ENCODE measurements around the gene PRAC2.

DNA sequence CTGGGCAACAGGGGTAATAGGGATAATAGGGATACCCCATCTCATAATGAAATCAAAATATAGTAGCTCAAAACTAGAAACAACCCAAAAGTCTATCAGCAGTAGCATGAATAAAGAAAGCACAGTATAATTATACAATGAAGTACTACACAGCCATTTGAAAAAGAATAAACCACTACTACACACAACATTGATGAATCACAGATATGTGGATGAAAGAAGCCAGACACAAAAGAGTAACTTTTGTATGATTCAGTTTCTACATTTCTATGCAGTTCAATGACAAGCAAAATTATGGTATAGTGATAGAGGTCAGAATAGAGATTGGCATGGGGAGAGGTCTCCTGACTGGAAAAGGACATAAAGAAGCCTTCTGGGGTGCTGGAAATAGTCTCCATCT, 8.4 kb downstream of the PRAC2 start:
- no peak for TF ChIP-seq TCF12 (IDR thresholded peaks at IDR 0.05; ENCODE audit: low read depth)
- no peak for TF ChIP-seq EP300 (IDR thresholded peaks at IDR 0.05; ENCODE audit: borderline replicate concordance)
- no peak for TF ChIP-seq YY1 (IDR thresholded peaks at IDR 0.05; ENCODE audit: low read depth)
- no peak for TF ChIP-seq TEAD4 (IDR thresholded peaks at IDR 0.05)
- TF ChIP-seq, protein P1, sequence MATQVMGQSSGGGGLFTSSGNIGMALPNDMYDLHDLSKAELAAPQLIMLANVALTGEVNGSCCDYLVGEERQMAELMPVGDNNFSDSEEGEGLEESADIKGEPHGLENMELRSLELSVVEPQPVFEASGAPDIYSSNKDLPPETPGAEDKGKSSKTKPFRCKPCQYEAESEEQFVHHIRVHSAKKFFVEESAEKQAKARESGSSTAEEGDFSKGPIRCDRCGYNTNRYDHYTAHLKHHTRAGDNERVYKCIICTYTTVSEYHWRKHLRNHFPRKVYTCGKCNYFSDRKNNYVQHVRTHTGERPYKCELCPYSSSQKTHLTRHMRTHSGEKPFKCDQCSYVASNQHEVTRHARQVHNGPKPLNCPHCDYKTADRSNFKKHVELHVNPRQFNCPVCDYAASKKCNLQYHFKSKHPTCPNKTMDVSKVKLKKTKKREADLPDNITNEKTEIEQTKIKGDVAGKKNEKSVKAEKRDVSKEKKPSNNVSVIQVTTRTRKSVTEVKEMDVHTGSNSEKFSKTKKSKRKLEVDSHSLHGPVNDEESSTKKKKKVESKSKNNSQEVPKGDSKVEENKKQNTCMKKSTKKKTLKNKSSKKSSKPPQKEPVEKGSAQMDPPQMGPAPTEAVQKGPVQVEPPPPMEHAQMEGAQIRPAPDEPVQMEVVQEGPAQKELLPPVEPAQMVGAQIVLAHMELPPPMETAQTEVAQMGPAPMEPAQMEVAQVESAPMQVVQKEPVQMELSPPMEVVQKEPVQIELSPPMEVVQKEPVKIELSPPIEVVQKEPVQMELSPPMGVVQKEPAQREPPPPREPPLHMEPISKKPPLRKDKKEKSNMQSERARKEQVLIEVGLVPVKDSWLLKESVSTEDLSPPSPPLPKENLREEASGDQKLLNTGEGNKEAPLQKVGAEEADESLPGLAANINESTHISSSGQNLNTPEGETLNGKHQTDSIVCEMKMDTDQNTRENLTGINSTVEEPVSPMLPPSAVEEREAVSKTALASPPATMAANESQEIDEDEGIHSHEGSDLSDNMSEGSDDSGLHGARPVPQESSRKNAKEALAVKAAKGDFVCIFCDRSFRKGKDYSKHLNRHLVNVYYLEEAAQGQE (IDR thresholded peaks at IDR 0.05; ENCODE audit: low read depth), result no peak
- no peak for TF ChIP-seq TAF1 (IDR thresholded peaks at IDR 0.05; ENCODE audit: low read depth)
- no peak for TF ChIP-seq CEBPB (IDR thresholded peaks at IDR 0.05)
- no peak for TF ChIP-seq RAD21 (IDR thresholded peaks at IDR 0.05; ENCODE audit: low read depth)
- no peak for TF ChIP-seq CREB1 (IDR thresholded peaks at IDR 0.05; ENCODE audit: low read depth)
